Hepatocyte (in vitro differentiated cells): ENCODE data around the gene FGF19. TPM values are rescaled to one million over a fixed set of nuclear protein-coding genes. Genes with fewer than 3 reads are reported as not detected.

ENCODE experiments used
- DNase-seq: peaks from one replicate; pipeline ENCODE4 v3.0.0-alpha.2; 2016; ENCODE audit warnings: low spot score
- H2AFZ ChIP-seq: fragments of 200-600 bp; sonication (generic); 2 replicates; pipeline ENCODE4 v1.6.0; 2016; ENCODE audit warnings: antibody characterized with exemption, mild to moderate bottlenecking
- H3K27ac ChIP-seq: fragments of 200-600 bp; sonication (generic); 2 replicates; pipeline ENCODE4 v1.5.1; 2016; ENCODE audit warnings: mild to moderate bottlenecking
- H3K27me3 ChIP-seq: fragments of 200-600 bp; sonication (generic); 2 replicates; pipeline ENCODE4 v1.6.1; 2016
- H3K36me3 ChIP-seq: fragments of 200-600 bp; sonication (generic); replicated peaks from 2 replicates; pipeline ENCODE4 v1.5.1; 2016; ENCODE audit warnings: low read depth; ENCODE audit not compliant: insufficient read depth
- H3K4me1 ChIP-seq: fragments of 200-600 bp; sonication (generic); 2 replicates; pipeline ENCODE4 v1.5.1; 2016; ENCODE audit warnings: mild to moderate bottlenecking, moderate library complexity; ENCODE audit not compliant: insufficient read depth
- H3K4me2 ChIP-seq: fragments of 200-600 bp; sonication (generic); 2 replicates; pipeline ENCODE4 v1.6.0; 2016
- H3K4me3 ChIP-seq: fragments of 200-600 bp; sonication (generic); 2 replicates; pipeline ENCODE4 v1.5.1; 2016; ENCODE audit warnings: mild to moderate bottlenecking
- H3K79me2 ChIP-seq: fragments of 200-600 bp; sonication (generic); 2 replicates; pipeline ENCODE4 v1.6.0; 2017; ENCODE audit warnings: mild to moderate bottlenecking
- H3K9me2 ChIP-seq: fragments of 200-600 bp; sonication (generic); replicated peaks from 2 replicates; pipeline ENCODE4 v1.6.0; 2017; ENCODE audit warnings: mild to moderate bottlenecking; ENCODE audit not compliant: insufficient read depth
- H3K9me3 ChIP-seq: fragments of 200-600 bp; sonication (generic); 2 replicates; pipeline ENCODE4 v1.5.1; 2016; ENCODE audit warnings: low read depth, mild to moderate bottlenecking
- H4K20me1 ChIP-seq: fragments of 200-600 bp; sonication (generic); 2 replicates; pipeline ENCODE4 v1.6.0; 2016; ENCODE audit warnings: mild to moderate bottlenecking; ENCODE audit not compliant: insufficient read depth, poor library complexity, severe bottlenecking
- EZH2 ChIP-seq: fragments of 200-600 bp; sonication (generic); IDR thresholded peaks from 2 replicates; pipeline ENCODE4 v1.6.1; 2016; ENCODE audit warnings: antibody characterized with exemption, mild to moderate bottlenecking, borderline replicate concordance
- EZH2phosphoT487 ChIP-seq: fragments of 200-600 bp; sonication (generic); IDR thresholded peaks from one replicate; pipeline ENCODE4 v1.6.1; 2018; ENCODE audit warnings: antibody characterized with exemption, mild to moderate bottlenecking, low read depth, moderate library complexity; ENCODE audit not compliant: unreplicated experiment, severe bottlenecking
- WGBS: methylation state at CpG from one replicate; pipeline ENCODE4 v1.1.6; 2016; ENCODE audit warnings: low lambda C conversion rate; ENCODE audit errors: missing lambda C conversion rate; 5-methylcytosine and 5-hydroxymethylcytosine counted together
- polyA plus RNA-seq: library from polyadenylated mRNA; unstranded; fragments of >200 nt; fragmentation: Nextera tagmentation; extraction: Ambion mirVana; gene quantifications from 2 replicates; pipeline ENCODE4 v1.2.1, GENCODE V29; 2016
- total RNA-seq: library from RNA; depleted of rRNA; stranded (reverse); fragments of >200 nt; gene quantifications from 2 replicates; pipeline ENCODE4 v1.2.3, GENCODE V29; 2014
- TF ChIP-seq, protein P1 (sequence below): fragments of 200-600 bp; sonication (generic); IDR thresholded peaks from 2 replicates; pipeline ENCODE4 v1.5.1; 2016; ENCODE audit warnings: antibody characterized with exemption, mild to moderate bottlenecking; ENCODE audit not compliant: poor library complexity

FGF19 gene
- total and polyA plus RNA-seq, 2 experiments from 2014 or later: 1.0 TPM; not detected in 1

DNA sequence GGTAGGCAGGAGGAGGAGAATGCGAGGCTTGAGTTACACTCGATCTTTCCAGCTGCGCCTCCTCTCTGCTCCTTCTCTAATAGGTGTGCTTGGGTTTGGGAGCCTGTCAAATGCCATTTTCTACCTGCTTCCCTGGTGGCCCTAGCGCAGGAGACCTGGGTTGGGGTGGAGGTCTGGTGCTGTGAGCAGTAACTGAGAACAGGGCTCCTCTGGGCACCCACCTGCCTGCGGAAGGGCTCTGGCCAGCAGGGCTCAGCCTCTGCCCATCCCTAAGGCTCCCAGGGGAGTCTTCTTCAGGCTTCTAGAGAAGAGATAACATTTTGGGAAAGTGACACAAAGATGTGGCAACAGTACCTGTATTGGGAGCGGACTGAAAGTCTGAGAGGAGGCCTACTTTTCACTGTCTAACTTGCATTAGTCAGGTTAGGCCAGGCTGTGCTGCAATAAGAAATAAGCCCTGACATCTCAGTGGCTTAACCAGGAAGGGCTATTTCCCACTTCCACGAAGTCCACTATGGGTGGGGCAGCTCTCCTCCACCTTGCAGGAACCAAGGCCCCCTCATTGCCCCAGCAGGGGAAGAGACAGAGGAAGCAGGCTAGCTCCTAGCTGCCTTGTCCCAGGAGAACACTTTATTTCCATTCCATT lies 21.0 kb downstream of the FGF19 start:
- 88% methylated on average over 7 of the region's 7 CpGs for WGBS
- H3K4me3 ChIP-seq: no peak overlapping the region

DNA sequence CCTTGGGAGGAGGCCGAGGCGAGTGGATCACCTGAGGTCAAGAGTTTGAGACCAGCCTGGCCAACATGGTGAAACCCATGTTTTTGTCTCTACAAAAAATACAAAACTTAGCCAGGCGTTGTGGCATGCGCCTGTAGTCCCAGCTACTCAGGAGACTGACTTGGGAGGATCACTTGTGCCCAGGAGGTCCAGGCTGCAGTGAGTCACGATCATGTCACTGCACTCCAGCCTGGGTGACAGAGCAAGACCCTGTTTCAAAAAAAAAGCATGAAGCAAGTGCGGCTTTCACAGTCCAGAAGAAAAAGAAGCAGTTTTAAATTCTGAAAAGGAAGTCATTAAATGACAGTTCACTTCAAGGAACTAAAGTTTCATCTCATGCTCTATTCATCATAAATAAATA lies 21.6 kb downstream of the FGF19 start:
- no peaks in the 10 kb centered on the region for H3K79me2 ChIP-seq
- H2AFZ ChIP-seq: no peak overlapping the region
- no peaks in the 10 kb centered on the region for H3K27me3 ChIP-seq
- H3K4me3 ChIP-seq: no peak overlapping the region
- H4K20me1 ChIP-seq: no peaks in the 10 kb centered on the region
- H3K9me2 ChIP-seq: no peaks in the 10 kb centered on the region
- 95% methylated on average over 6 of the region's 6 CpGs for WGBS
- no peaks in the 10 kb centered on the region for H3K9me3 ChIP-seq
- H3K36me3 ChIP-seq: no peaks in the 10 kb centered on the region
- H3K4me2 ChIP-seq: no peak overlapping the region
- H3K27ac ChIP-seq: no peak overlapping the region
- no peaks in the 10 kb centered on the region for H3K4me1 ChIP-seq
- TF ChIP-seq EZH2 (no peak), EZH2phosphoT487 (no peak)
- TF ChIP-seq, protein P1, sequence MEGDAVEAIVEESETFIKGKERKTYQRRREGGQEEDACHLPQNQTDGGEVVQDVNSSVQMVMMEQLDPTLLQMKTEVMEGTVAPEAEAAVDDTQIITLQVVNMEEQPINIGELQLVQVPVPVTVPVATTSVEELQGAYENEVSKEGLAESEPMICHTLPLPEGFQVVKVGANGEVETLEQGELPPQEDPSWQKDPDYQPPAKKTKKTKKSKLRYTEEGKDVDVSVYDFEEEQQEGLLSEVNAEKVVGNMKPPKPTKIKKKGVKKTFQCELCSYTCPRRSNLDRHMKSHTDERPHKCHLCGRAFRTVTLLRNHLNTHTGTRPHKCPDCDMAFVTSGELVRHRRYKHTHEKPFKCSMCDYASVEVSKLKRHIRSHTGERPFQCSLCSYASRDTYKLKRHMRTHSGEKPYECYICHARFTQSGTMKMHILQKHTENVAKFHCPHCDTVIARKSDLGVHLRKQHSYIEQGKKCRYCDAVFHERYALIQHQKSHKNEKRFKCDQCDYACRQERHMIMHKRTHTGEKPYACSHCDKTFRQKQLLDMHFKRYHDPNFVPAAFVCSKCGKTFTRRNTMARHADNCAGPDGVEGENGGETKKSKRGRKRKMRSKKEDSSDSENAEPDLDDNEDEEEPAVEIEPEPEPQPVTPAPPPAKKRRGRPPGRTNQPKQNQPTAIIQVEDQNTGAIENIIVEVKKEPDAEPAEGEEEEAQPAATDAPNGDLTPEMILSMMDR: no peak
- DNase-seq: no peak

More for the DNA sequence above, 21.0 kb downstream of the FGF19 start:
- no peak overlapping the region for H3K27ac ChIP-seq
- no peaks in the 10 kb centered on the region for H3K9me2 ChIP-seq
- no peaks in the 10 kb centered on the region for H3K4me1 ChIP-seq
- H3K9me3 ChIP-seq: no peaks in the 10 kb centered on the region
- H3K4me2 ChIP-seq: no peak overlapping the region
- no peak for DNase-seq
- H4K20me1 ChIP-seq: no peaks in the 10 kb centered on the region
- TF ChIP-seq EZH2 (no peak), EZH2phosphoT487 (no peak)
- TF ChIP-seq, protein P1: no peak
- H3K27me3 ChIP-seq: no peaks in the 10 kb centered on the region
- H2AFZ ChIP-seq: no peak overlapping the region
- H3K36me3 ChIP-seq: no peaks in the 10 kb centered on the region
- no peaks in the 10 kb centered on the region for H3K79me2 ChIP-seq

DNA sequence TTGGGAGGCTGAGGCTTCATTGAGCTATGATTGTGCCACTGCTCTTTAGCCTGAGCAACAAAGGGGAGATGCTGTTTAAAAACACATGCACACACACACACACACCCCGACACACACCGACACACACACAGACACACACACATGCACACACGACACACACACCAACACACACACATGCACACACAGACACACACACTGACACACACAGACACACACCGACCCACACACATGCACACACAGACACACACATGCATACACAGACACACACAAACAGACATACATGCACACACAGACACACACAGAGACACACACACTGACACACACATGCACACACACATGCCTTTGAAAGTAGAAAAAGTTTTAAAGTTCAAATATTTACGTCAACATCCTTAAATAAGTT lies 23.1 kb downstream of the FGF19 start:
- TF ChIP-seq EZH2: no peak
- TF ChIP-seq EZH2phosphoT487: no peak
- TF ChIP-seq, protein P1: no peak
- Histone ChIP-seq H3K27me3 (no peaks in the 10 kb centered on the region), H3K9me2 (no peaks in the 10 kb centered on the region), H3K4me3 (no peak overlapping the region), H3K4me2 (no peak overlapping the region), H3K4me1 (no peaks in the 10 kb centered on the region), H3K9me3 (no peaks in the 10 kb centered on the region), H2AFZ (no peak overlapping the region), H3K36me3 (no peaks in the 10 kb centered on the region), H3K27ac (no peak overlapping the region), H3K79me2 (no peaks in the 10 kb centered on the region), H4K20me1 (no peaks in the 10 kb centered on the region)
- WGBS: 97% methylated on average over 5 of the region's 5 CpGs
- DNase-seq: no peak

DNA sequence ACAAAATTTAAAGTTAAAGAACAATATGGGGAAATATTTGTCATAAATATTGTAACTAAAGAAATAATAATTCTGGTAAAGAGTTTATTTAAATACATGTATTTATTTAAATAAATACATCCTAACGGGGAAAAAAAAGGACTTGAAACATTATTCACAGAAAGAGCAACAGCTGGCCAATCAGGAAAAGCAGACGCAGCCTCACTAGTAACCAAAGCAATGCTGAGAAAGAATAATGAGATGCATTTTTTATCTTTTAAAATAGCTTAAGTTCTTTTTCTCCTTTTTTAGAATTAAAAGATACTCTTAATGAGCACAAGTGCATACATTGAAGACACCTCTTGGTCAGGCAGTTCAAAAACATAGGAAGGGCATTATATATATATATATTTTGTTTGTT lies 26.1 kb downstream of the FGF19 start:
- Histone ChIP-seq H3K79me2 (peaks cover 22% of the 10 kb centered on the region), H3K4me2 (no peak overlapping the region), H3K9me2 (no peaks in the 10 kb centered on the region), H2AFZ (no peak overlapping the region), H3K4me3 (no peak overlapping the region), H3K36me3 (no peaks in the 10 kb centered on the region), H3K9me3 (no peaks in the 10 kb centered on the region), H4K20me1 (no peaks in the 10 kb centered on the region), H3K27ac (no peak overlapping the region), H3K27me3 (no peaks in the 10 kb centered on the region), H3K4me1 (peaks cover 6% of the 10 kb centered on the region)
- TF ChIP-seq EZH2phosphoT487: no peak
- no peak for TF ChIP-seq EZH2
- TF ChIP-seq, protein P1: no peak
- 81% methylated on average over 2 of the region's 2 CpGs for WGBS
- no peak for DNase-seq
